K562 (cell line): ENCODE data around the gene KRT75. TPM values are rescaled to one million over a fixed set of nuclear protein-coding genes. Genes with fewer than 3 reads are reported as not detected.

Experiments used
- ATAC-seq: fragments of 200-7000 bp; cut with Tn5 transposase; 3 replicates; pipeline ENCODE4 v1.9.1; 2020; ENCODE audit warnings: moderate library complexity
- BruUV-seq: library from RNA; stranded (reverse); fragments of 400-500 nt; replicated peaks from 2 replicates; lab custom pipeline; 2021; lab: Mats Ljungman, UMichigan
- CTCF ChIA-PET: fragments of 300-600 bp; formaldehyde crosslinking; extraction: SDS; loops from one replicate; lab custom pipeline; 2021; ENCODE audit warnings: low intra/inter-chr PET ratio; lab: Yijun Ruan, JAX
- POLR2A ChIA-PET: fragments of 300-600, 350-650 bp; sonication (Branson Sonifier 250); formaldehyde crosslinking; extraction: SDS; loops from one replicate; lab custom pipeline; 2021; ENCODE audit warnings: antibody characterized with exemption, inconsistent platforms; lab: Yijun Ruan, JAX
- DNase-seq, 4 experiments: peaks; one replicate each; pipeline versions ENCODE4 v3.0.0 to v3.0.0-alpha.2; 2011 to 2018; ENCODE audit warnings: low spot score in 3 of 4, mixed read lengths in 3 of 4; ENCODE audit errors: extremely low read depth in 1 of 4
- FAIRE-seq: peaks from 2 replicates; lab custom pipeline; 2011; peaks lifted over from hg19 to GRCh38; lab: Jason Lieb, UNC
- H2AFZ ChIP-seq: 2 replicates; pipeline ENCODE4 v1.6.0; 2011; ENCODE audit warnings: low read depth, low read length, control low read depth, inconsistent platforms
- H3K27ac ChIP-seq: fragments of 200-600 bp; 3 replicates; pipeline ENCODE4 v1.8.0; 2011; ENCODE audit warnings: low read depth, mild to moderate bottlenecking, control low read depth, inconsistent platforms, low read length, moderate library complexity, mixed read lengths; ENCODE audit errors: extremely low read depth
- H3K27me3 ChIP-seq, 2 experiments: fragments of 300-600 bp in 1 of 2; 2 replicates in 1 of 2; 3 replicates in 1 of 2; pipeline versions ENCODE4 v1.6.0 to v1.8.0; 2011; ENCODE audit warnings: inconsistent platforms in 2 of 2, low read length in 2 of 2, mild to moderate bottlenecking in 1 of 2, mixed read lengths in 1 of 2, moderate library complexity in 1 of 2; ENCODE audit not compliant: control insufficient read depth in 2 of 2, insufficient read depth in 2 of 2
- H3K36me3 ChIP-seq: fragments of 300-600 bp; 3 replicates; pipeline ENCODE4 v1.8.0; 2011; ENCODE audit warnings: mild to moderate bottlenecking, low read length, inconsistent platforms; ENCODE audit not compliant: control insufficient read depth, insufficient read depth
- H3K4me1 ChIP-seq, 2 experiments: fragments of 200-600 bp in 1 of 2; replicated peaks in 1 of 2; 2 replicates in 1 of 2; 3 replicates in 1 of 2; pipeline versions ENCODE4 v1.5.1 to v1.8.0; 2011; ENCODE audit warnings: inconsistent platforms in 2 of 2, low read length in 2 of 2, mild to moderate bottlenecking in 1 of 2, mixed read lengths in 1 of 2, moderate library complexity in 1 of 2; ENCODE audit not compliant: control insufficient read depth in 2 of 2, insufficient read depth in 2 of 2
- H3K4me2 ChIP-seq: 2 replicates; pipeline ENCODE4 v1.6.1; 2011; ENCODE audit warnings: low read length, control low read depth, inconsistent platforms, mixed read lengths; ENCODE audit not compliant: insufficient read depth
- H3K4me3 ChIP-seq: fragments of 200-600 bp; sonication (generic), shearing (Covaris generic); 2 replicates; pipeline ENCODE4 v1.5.1; 2016; ENCODE audit warnings: control low read depth, inconsistent platforms
- H3K79me2 ChIP-seq: fragments of 200-600 bp; 3 replicates; pipeline ENCODE4 v1.8.0; 2011; ENCODE audit warnings: low read length, inconsistent platforms; ENCODE audit not compliant: control insufficient read depth, insufficient read depth
- H3K9ac ChIP-seq, 2 experiments: 2 replicates each; pipeline versions ENCODE4 v1.6.0 to v1.6.1; 2011; ENCODE audit warnings: low read depth in 2 of 2, low read length in 2 of 2, control low read depth in 1 of 2, inconsistent platforms in 1 of 2, mild to moderate bottlenecking in 1 of 2, mixed read lengths in 1 of 2; ENCODE audit not compliant: insufficient read depth in 1 of 2
- H3K9me1 ChIP-seq: one replicate; pipeline ENCODE4 v1.6.0; 2011; ENCODE audit warnings: inconsistent platforms, mild to moderate bottlenecking, low read length, moderate library complexity; ENCODE audit not compliant: control insufficient read depth, insufficient read depth
- H3K9me3 ChIP-seq: replicated peaks from 2 replicates; pipeline ENCODE4 v1.5.1; 2011; ENCODE audit warnings: low read depth, low read length, inconsistent platforms; ENCODE audit not compliant: control insufficient read depth, insufficient read depth
- H4K20me1 ChIP-seq: replicated peaks from 2 replicates; pipeline ENCODE4 v1.6.1; 2011; ENCODE audit warnings: low read length, inconsistent platforms, mixed read lengths; ENCODE audit not compliant: control insufficient read depth, insufficient read depth
- ARID2 ChIP-seq: fragments of 450-650 bp; IDR thresholded peaks from 2 replicates; pipeline ENCODE4 v1.6.1; 2017; ENCODE audit warnings: antibody characterized with exemption, mild to moderate bottlenecking
- BRCA1 ChIP-seq, 2 experiments: fragments of 450-650 bp in 1 of 2; sonication (generic) in 1 of 2; formaldehyde crosslinking in 1 of 2; IDR thresholded peaks; 2 replicates each; pipeline versions ENCODE4 v1.5.0 to v1.6.1; 2017 to 2020; ENCODE audit warnings: mild to moderate bottlenecking in 1 of 2, missing genetic modification reagents in 1 of 2
- CHAMP1 ChIP-seq: fragments of 450-650 bp; IDR thresholded peaks from 2 replicates; pipeline ENCODE4 v1.6.1; 2016; ENCODE audit warnings: mild to moderate bottlenecking
- GATAD2A ChIP-seq: fragments of 450-650 bp; IDR thresholded peaks from 2 replicates; pipeline ENCODE4 v1.6.1; 2017
- HDAC8 ChIP-seq: fragments of 450-650 bp; IDR thresholded peaks from 2 replicates; pipeline ENCODE4 v1.6.1; 2016; ENCODE audit warnings: mild to moderate bottlenecking, missing genetic modification characterization, moderate library complexity, missing compliant biosample characterization
- KDM2B ChIP-seq: fragments of 250-450 bp; sonication (Bioruptor Pico); IDR thresholded peaks from 2 replicates; pipeline ENCODE4 v1.8.0; 2021; ENCODE audit warnings: mild to moderate bottlenecking, moderate library complexity
- KHSRP ChIP-seq: fragments of 450-650 bp; IDR thresholded peaks from 2 replicates; pipeline ENCODE4 v1.6.1; 2017
- NBN ChIP-seq: fragments of 450-650 bp; IDR thresholded peaks from 2 replicates; pipeline ENCODE4 v1.6.1; 2016; ENCODE audit warnings: low read depth, mild to moderate bottlenecking
- NFE2L1 ChIP-seq: fragments of 450-650 bp; IDR thresholded peaks from 2 replicates; pipeline ENCODE4 v1.6.1; 2016; ENCODE audit warnings: missing genetic modification characterization, low read depth, mild to moderate bottlenecking, missing compliant biosample characterization, moderate library complexity, borderline replicate concordance
- SMAD1 ChIP-seq: fragments of 150-350 bp; IDR thresholded peaks from 2 replicates; pipeline ENCODE4 v1.6.1; 2014; ENCODE audit warnings: low read length, low read depth; ENCODE audit not compliant: partially characterized antibody
- TFAM ChIP-seq: fragments of 250-450 bp; sonication (Bioruptor Pico); conservative IDR thresholded peaks from 2 replicates; pipeline ENCODE4 v1.5.0; 2021; ENCODE audit warnings: mild to moderate bottlenecking, moderate library complexity
- ZNF239 ChIP-seq: fragments of 250-450 bp; sonication (Bioruptor Pico); IDR thresholded peaks from 2 replicates; pipeline ENCODE4 v1.4.0; 2020; ENCODE audit warnings: mild to moderate bottlenecking
- ZNF436 ChIP-seq: fragments of 250-450, 450-650 bp; sonication (Bioruptor Pico); formaldehyde crosslinking; IDR thresholded peaks from 2 replicates; pipeline ENCODE4 v1.7.0; 2020; ENCODE audit warnings: mild to moderate bottlenecking
- ZNF639 ChIP-seq, 2 experiments: fragments of 200-800 bp in 1 of 2; sonication (Bioruptor generic) in 1 of 2; sonication (generic) in 1 of 2; formaldehyde crosslinking in 1 of 2; IDR thresholded peaks in 1 of 2; conservative IDR thresholded peaks in 1 of 2; 2 replicates each; pipeline versions ENCODE4 v1.5.0 to v1.6.1; 2016 to 2020; ENCODE audit warnings: missing compliant biosample characterization in 1 of 2, missing genetic modification characterization in 1 of 2, missing genetic modification reagents in 1 of 2
- WGBS: fragments of 100-300 bp; shearing (Covaris generic); methylation state at CpG from one replicate; pipeline ENCODE4 v1.1.6; 2016; ENCODE audit warnings: low coverage, mixed read lengths; ENCODE audit not compliant: insufficient coverage; ENCODE audit errors: missing lambda C conversion rate; 5-methylcytosine and 5-hydroxymethylcytosine counted together
- in situ Hi-C: fragments of 300-500 bp; cut with MboI; formaldehyde crosslinking; loops from 4 replicates; pipeline ENCODE4 v1.15.0; 2018; ENCODE audit warnings: inconsistent platforms, mixed read lengths
- intact Hi-C: fragments of 100-400 bp; cut with micrococcal nuclease; formaldehyde crosslinking; loops from 2 replicates; pipeline ENCODE4 v1.14.2; 2022
- polyA plus RNA-seq, 8 experiments: library from polyadenylated mRNA; depleted of rRNA in 4 of 8; stranded (reverse) in 5 of 8; unstranded in 3 of 8; fragments of >200 nt; fragmentation: Nextera tagmentation in 2 of 8; fragmentation: Illumina TruSeq in 1 of 8; extraction: Ambion mirVana in 2 of 8; extraction: Trizol in 1 of 8; gene quantifications; 2 replicates each; pipeline versions ENCODE4 v1.2.1 to v1.2.3, GENCODE V29; 2011 to 2014; ENCODE audit warnings: inconsistent platforms in 1 of 8, missing spikeins in 1 of 8
- total RNA-seq, 7 experiments: library from RNA; depleted of rRNA in 6 of 7; stranded (reverse); fragments of >200 nt in 6 of 7; fragmentation: Illumina TruSeq in 2 of 7; extraction: Trizol in 2 of 7; gene quantifications; 2 replicates each; pipeline versions ENCODE4 v1.2.1 to v1.2.3, GENCODE V29; 2011 to 2021; ENCODE audit warnings: low replicate concordance in 1 of 7

The KRT75 gene
- total and polyA plus RNA-seq, 9 of the 15 experiments (the other 6 are each of a cell fraction or from before 2014, with no cell fraction given), result not detected

DNA sequence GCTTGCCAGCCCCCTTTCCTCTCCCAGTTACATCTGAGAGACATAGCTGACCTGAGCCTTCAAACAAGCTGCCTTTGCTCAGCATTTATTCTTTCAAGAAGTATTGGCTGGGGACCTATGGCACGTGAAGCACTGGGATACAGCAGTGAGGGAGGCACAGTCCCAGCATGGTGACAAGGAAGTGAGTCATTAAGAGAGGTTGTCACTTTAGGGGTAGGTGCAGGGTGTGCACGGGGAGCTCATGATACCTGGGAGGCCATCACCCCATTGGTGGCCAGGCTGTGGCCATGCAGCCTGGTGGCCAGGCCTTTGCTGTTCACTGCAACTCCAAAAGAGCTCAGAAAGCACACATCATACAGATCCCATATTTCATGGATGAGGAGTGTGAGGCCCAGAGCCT is 5.7 kb upstream of the KRT75 start (continued):
- no peak for TF ChIP-seq KHSRP

DNA sequence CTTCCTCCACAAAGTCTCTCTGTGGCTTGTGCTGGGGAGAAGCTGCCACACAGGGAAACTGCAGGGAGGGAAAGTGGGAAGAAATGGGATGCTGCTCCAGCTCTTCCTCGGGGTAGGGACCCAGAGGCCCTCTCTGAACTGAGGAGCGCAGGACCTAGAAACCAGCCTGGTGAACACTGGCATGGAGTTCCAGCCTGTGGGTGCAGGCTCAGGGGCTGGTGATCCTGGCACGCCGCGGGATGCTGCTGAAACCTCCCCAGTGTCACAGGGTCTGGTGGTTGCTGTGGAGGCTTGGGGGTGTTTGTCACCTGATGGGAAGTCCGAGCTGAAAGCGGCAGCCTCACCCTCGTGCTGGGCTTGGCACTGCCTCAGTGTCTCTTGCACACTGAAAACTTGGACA is 5.2 kb upstream of the KRT75 start:
- no peak for DNase-seq
- Histone ChIP-seq H3K9me3 (no peaks in the 10 kb centered on the region), H3K9ac (no peak overlapping the region), H4K20me1 (no peaks in the 10 kb centered on the region), H3K27ac (no peak overlapping the region), H3K27me3 (peaks cover 0 to 31% of the 10 kb centered on the region in 2 experiments), H3K79me2 (no peaks in the 10 kb centered on the region), H2AFZ (no peak overlapping the region), H3K36me3 (no peaks in the 10 kb centered on the region), H3K4me2 (no peak overlapping the region), H3K4me1 (no peaks in the 10 kb centered on the region), H3K4me3 (no peak overlapping the region), H3K9me1 (no peaks in the 10 kb centered on the region)
- intact Hi-C loops (no loop called here), in situ Hi-C loops (no loop called here)
- CTCF ChIA-PET, result no interaction called here
- POLR2A ChIA-PET, result interaction anchor here (1.2 to 1.3 kb wide), 2 partner anchors 10 to 13 kb away, joined by 3 to 4 read pairs; no protein-coding TSS in a partner anchor
- BruUV-seq, result no TSS peak
- ATAC-seq, result no peak
- no peak for FAIRE-seq
- WGBS, result 4% methylated on average over 8 of the region's 8 CpGs
- no peak for TF ChIP-seq NBN
- TF ChIP-seq ZNF239, result no peak
- no peak for TF ChIP-seq ZNF436
- TF ChIP-seq ARID2, result no peak
- TF ChIP-seq HDAC8 (tag), result no peak
- TF ChIP-seq GATAD2A, result no peak
- TF ChIP-seq SMAD1, result no peak
- no peak for TF ChIP-seq TFAM (CRISPR knock-in tag)
- no peak for TF ChIP-seq KDM2B (CRISPR knock-in tag)
- TF ChIP-seq NFE2L1 (tag), result no peak
- TF ChIP-seq BRCA1 (IDR thresholded peaks at IDR 0.05), result no peak
- TF ChIP-seq BRCA1 (CRISPR knock-in tag; IDR thresholded peaks at IDR 0.05), result no peak
- TF ChIP-seq CHAMP1, result no peak
- TF ChIP-seq ZNF639 (CRISPR knock-in tag; conservative IDR thresholded peaks at IDR 0.05 in 1 of 2, IDR thresholded peaks at IDR 0.05 in 1 of 2), result no peak
